MM.1S (cell line): Measurements from ENCODE around the gene GRM3.

Experiments used
- EZH2 ChIP-seq: fragments of 300-600 bp; sonication (generic); optimal IDR thresholded peaks from 2 replicates; pipeline ENCODE3; 2017; ENCODE audit warnings: low read depth, mild to moderate bottlenecking, antibody characterized with exemption, low read length, mixed read lengths
- EZH2phosphoT487 ChIP-seq: fragments of 300-600 bp; sonication (generic); IDR thresholded peaks from 2 replicates; pipeline ENCODE4 v1.6.1; 2018; ENCODE audit warnings: antibody characterized with exemption, low read length
- TF ChIP-seq, protein P1 (sequence below): fragments of 300-600 bp; sonication (generic); IDR thresholded peaks from 2 replicates; pipeline ENCODE4 v1.5.1; 2016; ENCODE audit warnings: antibody characterized with exemption, low read length, mixed read lengths

GRCh38 chr7:86788948-86789347, 145.2 kb downstream of the GRM3 start:
- TF ChIP-seq, protein P1, sequence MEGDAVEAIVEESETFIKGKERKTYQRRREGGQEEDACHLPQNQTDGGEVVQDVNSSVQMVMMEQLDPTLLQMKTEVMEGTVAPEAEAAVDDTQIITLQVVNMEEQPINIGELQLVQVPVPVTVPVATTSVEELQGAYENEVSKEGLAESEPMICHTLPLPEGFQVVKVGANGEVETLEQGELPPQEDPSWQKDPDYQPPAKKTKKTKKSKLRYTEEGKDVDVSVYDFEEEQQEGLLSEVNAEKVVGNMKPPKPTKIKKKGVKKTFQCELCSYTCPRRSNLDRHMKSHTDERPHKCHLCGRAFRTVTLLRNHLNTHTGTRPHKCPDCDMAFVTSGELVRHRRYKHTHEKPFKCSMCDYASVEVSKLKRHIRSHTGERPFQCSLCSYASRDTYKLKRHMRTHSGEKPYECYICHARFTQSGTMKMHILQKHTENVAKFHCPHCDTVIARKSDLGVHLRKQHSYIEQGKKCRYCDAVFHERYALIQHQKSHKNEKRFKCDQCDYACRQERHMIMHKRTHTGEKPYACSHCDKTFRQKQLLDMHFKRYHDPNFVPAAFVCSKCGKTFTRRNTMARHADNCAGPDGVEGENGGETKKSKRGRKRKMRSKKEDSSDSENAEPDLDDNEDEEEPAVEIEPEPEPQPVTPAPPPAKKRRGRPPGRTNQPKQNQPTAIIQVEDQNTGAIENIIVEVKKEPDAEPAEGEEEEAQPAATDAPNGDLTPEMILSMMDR, result no peak
- TF ChIP-seq EZH2 (no peak), EZH2phosphoT487 (no peak)
